Spleen (tissue), 7 donors: ENCODE results near the gene FGF13.

Source experiments
- CTCF ChIP-seq, 11 experiments: fragments of 200-600 bp in 7 of 11; fragments of 450-650 bp in 4 of 11; sonication (generic) in 4 of 11; IDR thresholded peaks in 8 of 11; conservative IDR thresholded peaks in 3 of 11; 1 replicate in 7 of 11; 2 replicates in 4 of 11; pipeline versions ENCODE4 v1.4.0 to v1.8.0; 2016 to 2021; ENCODE audit warnings: antibody characterized with exemption in 11 of 11, inconsistent platforms in 4 of 11, mild to moderate bottlenecking in 1 of 11
- POLR2A ChIP-seq, 3 donors: fragments of 450-650 bp; IDR thresholded peaks; one replicate each; pipeline ENCODE4 v1.5.1; 2017; ENCODE audit warnings: antibody characterized with exemption in 3 of 3, mild to moderate bottlenecking in 1 of 3
- POLR2AphosphoS5 ChIP-seq, 3 donors: sonication (generic); formaldehyde crosslinking; IDR thresholded peaks; one replicate each; pipeline ENCODE4 v1.5.1; 2017; ENCODE audit warnings: antibody characterized with exemption in 3 of 3
- donor health status: DM: no; HTN: no; CAD: no; lungs with moderate emphysema.
- donor health status: DM: no; HTN: no; CAD: no.
- donor health status: DM: no; HTN: no; CAD: no.

GRCh38 chrX:138719396-138719795 lies 7.9 kb upstream of the FGF13 start:
- no peak for TF ChIP-seq CTCF (IDR thresholded peaks at IDR 0.05 in 8 of 11, conservative IDR thresholded peaks at IDR 0.05 in 3 of 11)
- TF ChIP-seq POLR2A (IDR thresholded peaks at IDR 0.05): no peak
- TF ChIP-seq POLR2AphosphoS5 (IDR thresholded peaks at IDR 0.05): no peak
